EL (cell line): Measurements from ENCODE around the gene IQCC.
"Not testable (repeated sequence)": the region's sequence is repeated elsewhere in the genome, so short reads cannot be mapped to it uniquely, and the experiment has no call there.

Source experiments
- DNase-seq: peaks from one replicate; pipeline ENCODE4 v3.0.0-alpha.2; 2016

The IQCC gene

GRCh38 chr1:32205401-32206370 is at the start of gene IQCC:
Gene IQCC, plus strand, starts transcription at chr1:32205671. Its CDS starts 11 bp downstream, at chr1:32205682.
- DNase-seq = peak; percentile 80

GRCh38 chr1:32159189-32159588 is 46.3 kb upstream of the IQCC start:
- DNase-seq = no peak

- DNase-seq = no peak
Observed at GRCh38 chr1:32163405-32163804, 42.1 kb upstream of the IQCC start.

- not testable (repeated sequence) for DNase-seq
Observed at GRCh38 chr1:32165633-32166032, 39.8 kb upstream of the IQCC start.

GRCh38 chr1:32170991-32171390 is 34.5 kb upstream of the IQCC start:
- no peak for DNase-seq

GRCh38 chr1:32172621-32173245 is 32.7 kb upstream of the IQCC start:
- DNase-seq = no peak

GRCh38 chr1:32178380-32179192 is 26.9 kb upstream of the IQCC start:
- DNase-seq = no peak

GRCh38 chr1:32179193-32179442 is 26.4 kb upstream of the IQCC start:
- DNase-seq = no peak

- DNase-seq = peak; percentile 95
Observed at GRCh38 chr1:32179443-32180185, 25.9 kb upstream of the IQCC start, which contains the start of gene TXLNA. Gene TXLNA, plus strand, starts transcription at chr1:32179675. Its CDS starts 671 bp downstream, at chr1:32180346.

GRCh38 chr1:32180186-32181060 is 25.0 kb upstream of the IQCC start:
- peak; percentile 64 for DNase-seq

- DNase-seq = no peak
Observed at GRCh38 chr1:32181065-32181464, 24.4 kb upstream of the IQCC start.

- no peak for DNase-seq
Observed at GRCh38 chr1:32181563-32181962, 23.9 kb upstream of the IQCC start.

GRCh38 chr1:32182060-32182459 is 23.4 kb upstream of the IQCC start:
- no peak for DNase-seq

- no peak for DNase-seq
Observed at GRCh38 chr1:32184650-32185049, 20.8 kb upstream of the IQCC start.

GRCh38 chr1:32186077-32186476 is 19.4 kb upstream of the IQCC start:
- DNase-seq = no peak

GRCh38 chr1:32186491-32186890 is 19.0 kb upstream of the IQCC start:
- no peak for DNase-seq

- no peak for DNase-seq
Observed at GRCh38 chr1:32187850-32188249, 17.6 kb upstream of the IQCC start.

- no peak for DNase-seq
Observed at GRCh38 chr1:32192220-32192948, 13.1 kb upstream of the IQCC start.

- no peak for DNase-seq
Observed at GRCh38 chr1:32194984-32195383, 10.5 kb upstream of the IQCC start.

GRCh38 chr1:32195531-32195930 is 9.9 kb upstream of the IQCC start:
- DNase-seq = no peak
